Measurements from ENCODE around the gene RABGAP1.

RABGAP1 gene

GRCh38 chr9:123073441-123073840 lies 132.6 kb downstream of the RABGAP1 start:
- peaks cover 19% of the 10 kb centered on the region for H3K36me3 ChIP-seq (ENCODE audit: insufficient read depth, low read length)
- H3K4me1 ChIP-seq (ENCODE audit: insufficient read depth, low read length) = peaks cover 7% of the 10 kb centered on the region
- no peaks in the 10 kb centered on the region for H3K27me3 ChIP-seq (ENCODE audit: control insufficient read depth in 1 of 2, insufficient read depth in 2 of 2, low read length in 2 of 2)
- no peak overlapping the region for H3K27ac ChIP-seq (ENCODE audit: low read depth, low read length)
- no peak overlapping the region for H3K4me3 ChIP-seq (ENCODE audit: low read depth in 1 of 2, low read length in 2 of 2)
- no peak overlapping the region for H3K9ac ChIP-seq (ENCODE audit: low read length)
- no peaks in the 10 kb centered on the region for H3K9me3 ChIP-seq (ENCODE audit: low read length)

DNA sequence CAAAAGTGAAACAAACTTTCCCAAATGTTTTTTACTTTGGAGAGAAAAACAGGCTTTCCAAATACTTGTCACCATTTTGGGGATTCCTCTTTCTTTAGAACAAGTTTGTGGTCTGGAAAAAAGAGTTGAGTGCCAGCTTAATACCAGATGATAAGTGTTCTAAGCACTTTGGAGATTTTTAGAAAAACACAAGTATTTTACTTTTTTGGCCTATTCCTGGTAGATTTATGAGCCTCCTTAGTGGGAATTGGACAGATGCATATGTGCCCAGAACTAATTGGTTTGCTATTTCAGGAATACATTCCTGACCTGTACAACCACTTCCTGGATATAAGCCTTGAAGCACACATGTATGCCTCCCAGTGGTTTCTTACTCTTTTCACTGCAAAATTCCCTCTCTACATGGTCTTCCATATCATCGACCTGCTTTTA lies 133.2 kb downstream of the RABGAP1 start:
- no peak overlapping the region for H3K4me3 ChIP-seq (ENCODE audit: low read depth in 1 of 2, low read length in 2 of 2)

DNA sequence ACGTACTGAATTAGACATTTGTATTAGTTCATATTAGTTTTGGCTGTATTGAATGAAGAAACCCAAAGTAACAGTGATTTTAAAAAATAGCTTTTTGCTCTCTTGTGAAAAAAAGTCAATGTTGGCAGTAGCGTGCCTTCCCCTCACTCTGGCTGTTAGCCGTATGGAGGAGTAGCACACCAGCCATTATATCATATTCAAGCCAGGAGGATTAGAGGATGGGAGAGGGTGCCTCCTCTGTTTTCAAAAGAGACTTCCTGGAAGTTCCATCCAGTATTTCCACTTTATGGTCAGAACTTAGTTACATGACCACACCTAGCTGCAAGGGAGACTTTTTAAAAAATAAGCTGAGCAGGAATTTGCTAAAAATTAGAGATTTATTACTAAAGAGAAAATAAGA lies 133.8 kb downstream of the RABGAP1 start:
- H3K4me3 ChIP-seq (ENCODE audit: low read depth in 1 of 2, low read length in 2 of 2) = no peak overlapping the region
- peaks cover 7% of the 10 kb centered on the region for H3K4me1 ChIP-seq (ENCODE audit: insufficient read depth, low read length)
- H3K9me3 ChIP-seq (ENCODE audit: low read length) = no peaks in the 10 kb centered on the region
- H3K36me3 ChIP-seq (ENCODE audit: insufficient read depth, low read length) = peaks cover 24% of the 10 kb centered on the region
- H3K9ac ChIP-seq (ENCODE audit: low read length) = no peak overlapping the region
- H3K27ac ChIP-seq (ENCODE audit: low read depth, low read length) = no peak overlapping the region
- no peaks in the 10 kb centered on the region for H3K27me3 ChIP-seq (ENCODE audit: control insufficient read depth in 1 of 2, insufficient read depth in 2 of 2, low read length in 2 of 2)

More for the DNA sequence above, 133.2 kb downstream of the RABGAP1 start:
- peaks cover 24% of the 10 kb centered on the region for H3K36me3 ChIP-seq (ENCODE audit: insufficient read depth, low read length)
- H3K27ac ChIP-seq (ENCODE audit: low read depth, low read length) = no peak overlapping the region
- H3K9me3 ChIP-seq (ENCODE audit: low read length) = no peaks in the 10 kb centered on the region
- no peak overlapping the region for H3K9ac ChIP-seq (ENCODE audit: low read length)
- H3K4me1 ChIP-seq (ENCODE audit: insufficient read depth, low read length) = peaks cover 7% of the 10 kb centered on the region
- no peaks in the 10 kb centered on the region for H3K27me3 ChIP-seq (ENCODE audit: control insufficient read depth in 1 of 2, insufficient read depth in 2 of 2, low read length in 2 of 2)

- Histone ChIP-seq H3K9ac (ENCODE audit: low read length) (no peak overlapping the region), H3K27me3 (ENCODE audit: control insufficient read depth in 1 of 2, insufficient read depth in 2 of 2, low read length in 2 of 2) (no peaks in the 10 kb centered on the region), H3K4me3 (ENCODE audit: low read depth in 1 of 2, low read length in 2 of 2) (no peak overlapping the region), H3K9me3 (ENCODE audit: low read length) (no peaks in the 10 kb centered on the region), H3K36me3 (ENCODE audit: insufficient read depth, low read length) (peaks cover 43% of the 10 kb centered on the region), H3K27ac (ENCODE audit: low read depth, low read length) (no peak overlapping the region), H3K4me1 (ENCODE audit: insufficient read depth, low read length) (no peaks in the 10 kb centered on the region)
Observed at GRCh38 chr9:123080444-123080843, 139.6 kb downstream of the RABGAP1 start.

GRCh38 chr9:123081824-123082223 lies 141.0 kb downstream of the RABGAP1 start:
- H3K27me3 ChIP-seq (ENCODE audit: control insufficient read depth in 1 of 2, insufficient read depth in 2 of 2, low read length in 2 of 2) = no peaks in the 10 kb centered on the region
- H3K36me3 ChIP-seq (ENCODE audit: insufficient read depth, low read length) = peaks cover 45% of the 10 kb centered on the region
- no peaks in the 10 kb centered on the region for H3K4me1 ChIP-seq (ENCODE audit: insufficient read depth, low read length)
- H3K27ac ChIP-seq (ENCODE audit: low read depth, low read length) = no peak overlapping the region
- H3K9me3 ChIP-seq (ENCODE audit: low read length) = no peaks in the 10 kb centered on the region
- H3K9ac ChIP-seq (ENCODE audit: low read length) = no peak overlapping the region
- H3K4me3 ChIP-seq (ENCODE audit: low read depth in 1 of 2, low read length in 2 of 2) = no peak overlapping the region

- Histone ChIP-seq H3K27ac (ENCODE audit: low read depth, low read length) (no peak overlapping the region), H3K4me3 (ENCODE audit: low read depth in 1 of 2, low read length in 2 of 2) (no peak overlapping the region), H3K4me1 (ENCODE audit: insufficient read depth, low read length) (no peaks in the 10 kb centered on the region), H3K9ac (ENCODE audit: low read length) (no peak overlapping the region), H3K27me3 (ENCODE audit: control insufficient read depth in 1 of 2, insufficient read depth in 2 of 2, low read length in 2 of 2) (no peaks in the 10 kb centered on the region), H3K36me3 (ENCODE audit: insufficient read depth, low read length) (peaks cover 42% of the 10 kb centered on the region), H3K9me3 (ENCODE audit: low read length) (no peaks in the 10 kb centered on the region)
Observed at GRCh38 chr9:123083680-123084079, 142.9 kb downstream of the RABGAP1 start.

- no peak overlapping the region for H3K4me3 ChIP-seq (ENCODE audit: low read depth in 1 of 2, low read length in 2 of 2)
- peaks cover 39% of the 10 kb centered on the region for H3K36me3 ChIP-seq (ENCODE audit: insufficient read depth, low read length)
- H3K9me3 ChIP-seq (ENCODE audit: low read length) = no peaks in the 10 kb centered on the region
- H3K27ac ChIP-seq (ENCODE audit: low read depth, low read length) = no peak overlapping the region
- H3K27me3 ChIP-seq (ENCODE audit: control insufficient read depth in 1 of 2, insufficient read depth in 2 of 2, low read length in 2 of 2) = no peaks in the 10 kb centered on the region
- H3K9ac ChIP-seq (ENCODE audit: low read length) = no peak overlapping the region
- H3K4me1 ChIP-seq (ENCODE audit: insufficient read depth, low read length) = no peaks in the 10 kb centered on the region
Observed at GRCh38 chr9:123084256-123084655, 143.4 kb downstream of the RABGAP1 start.

DNA sequence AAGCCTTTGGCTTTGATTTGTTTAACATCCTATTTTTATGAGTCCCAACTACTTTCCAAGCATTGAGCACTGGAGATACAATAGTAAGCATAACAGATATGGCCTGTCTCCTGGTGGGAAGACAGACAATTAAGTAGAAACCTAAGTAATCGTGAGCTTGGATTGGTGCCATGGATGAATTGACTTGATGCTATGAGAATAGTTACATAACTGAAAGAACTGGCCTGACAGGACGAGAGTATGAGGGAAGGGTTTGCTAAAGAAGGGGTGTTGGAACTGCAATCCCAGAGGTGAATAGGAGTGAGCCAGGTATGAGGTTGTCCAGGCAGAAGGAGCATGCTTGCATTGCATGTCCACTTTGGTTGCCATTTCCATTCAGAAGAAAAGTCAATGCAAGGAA lies 145.1 kb downstream of the RABGAP1 start:
- peaks cover 49% of the 10 kb centered on the region for H3K36me3 ChIP-seq (ENCODE audit: insufficient read depth, low read length)

GRCh38 chr9:123087359-123087888 lies 146.6 kb downstream of the RABGAP1 start:
- no peak overlapping the region for H3K9ac ChIP-seq (ENCODE audit: low read length)
- H3K36me3 ChIP-seq (ENCODE audit: insufficient read depth, low read length) = peaks cover 53% of the 10 kb centered on the region
- no peaks in the 10 kb centered on the region for H3K4me1 ChIP-seq (ENCODE audit: insufficient read depth, low read length)
- no peak overlapping the region for H3K27ac ChIP-seq (ENCODE audit: low read depth, low read length)
- no peak overlapping the region for H3K4me3 ChIP-seq (ENCODE audit: low read depth in 1 of 2, low read length in 2 of 2)
- no peaks in the 10 kb centered on the region for H3K27me3 ChIP-seq (ENCODE audit: control insufficient read depth in 1 of 2, insufficient read depth in 2 of 2, low read length in 2 of 2)
- H3K9me3 ChIP-seq (ENCODE audit: low read length) = no peaks in the 10 kb centered on the region

More for the DNA sequence above, 145.1 kb downstream of the RABGAP1 start:
- H3K4me1 ChIP-seq (ENCODE audit: insufficient read depth, low read length) = no peaks in the 10 kb centered on the region
- no peaks in the 10 kb centered on the region for H3K9me3 ChIP-seq (ENCODE audit: low read length)
- H3K27ac ChIP-seq (ENCODE audit: low read depth, low read length) = no peak overlapping the region
- H3K4me3 ChIP-seq (ENCODE audit: low read depth in 1 of 2, low read length in 2 of 2) = no peak overlapping the region
- no peaks in the 10 kb centered on the region for H3K27me3 ChIP-seq (ENCODE audit: control insufficient read depth in 1 of 2, insufficient read depth in 2 of 2, low read length in 2 of 2)
- no peak overlapping the region for H3K9ac ChIP-seq (ENCODE audit: low read length)

- H3K4me3 ChIP-seq (ENCODE audit: low read depth in 1 of 2, low read length in 2 of 2) = no peak overlapping the region
- H3K9me3 ChIP-seq (ENCODE audit: low read length) = no peaks in the 10 kb centered on the region
- H3K4me1 ChIP-seq (ENCODE audit: insufficient read depth, low read length) = no peaks in the 10 kb centered on the region
- H3K9ac ChIP-seq (ENCODE audit: low read length) = no peak overlapping the region
- H3K27me3 ChIP-seq (ENCODE audit: control insufficient read depth in 1 of 2, insufficient read depth in 2 of 2, low read length in 2 of 2) = no peaks in the 10 kb centered on the region
- H3K27ac ChIP-seq (ENCODE audit: low read depth, low read length) = no peak overlapping the region
- peaks cover 67% of the 10 kb centered on the region for H3K36me3 ChIP-seq (ENCODE audit: insufficient read depth, low read length)
Observed at GRCh38 chr9:123089040-123089439, 148.2 kb downstream of the RABGAP1 start.

- Histone ChIP-seq H3K27ac (ENCODE audit: low read depth, low read length) (no peak overlapping the region), H3K36me3 (ENCODE audit: insufficient read depth, low read length) (peaks cover 61% of the 10 kb centered on the region), H3K9ac (ENCODE audit: low read length) (no peak overlapping the region), H3K27me3 (ENCODE audit: control insufficient read depth in 1 of 2, insufficient read depth in 2 of 2, low read length in 2 of 2) (no peaks in the 10 kb centered on the region), H3K4me3 (ENCODE audit: low read depth in 1 of 2, low read length in 2 of 2) (no peak overlapping the region), H3K4me1 (ENCODE audit: insufficient read depth, low read length) (no peaks in the 10 kb centered on the region), H3K9me3 (ENCODE audit: low read length) (no peaks in the 10 kb centered on the region)
Observed at GRCh38 chr9:123089790-123090189, 149.0 kb downstream of the RABGAP1 start.

DNA sequence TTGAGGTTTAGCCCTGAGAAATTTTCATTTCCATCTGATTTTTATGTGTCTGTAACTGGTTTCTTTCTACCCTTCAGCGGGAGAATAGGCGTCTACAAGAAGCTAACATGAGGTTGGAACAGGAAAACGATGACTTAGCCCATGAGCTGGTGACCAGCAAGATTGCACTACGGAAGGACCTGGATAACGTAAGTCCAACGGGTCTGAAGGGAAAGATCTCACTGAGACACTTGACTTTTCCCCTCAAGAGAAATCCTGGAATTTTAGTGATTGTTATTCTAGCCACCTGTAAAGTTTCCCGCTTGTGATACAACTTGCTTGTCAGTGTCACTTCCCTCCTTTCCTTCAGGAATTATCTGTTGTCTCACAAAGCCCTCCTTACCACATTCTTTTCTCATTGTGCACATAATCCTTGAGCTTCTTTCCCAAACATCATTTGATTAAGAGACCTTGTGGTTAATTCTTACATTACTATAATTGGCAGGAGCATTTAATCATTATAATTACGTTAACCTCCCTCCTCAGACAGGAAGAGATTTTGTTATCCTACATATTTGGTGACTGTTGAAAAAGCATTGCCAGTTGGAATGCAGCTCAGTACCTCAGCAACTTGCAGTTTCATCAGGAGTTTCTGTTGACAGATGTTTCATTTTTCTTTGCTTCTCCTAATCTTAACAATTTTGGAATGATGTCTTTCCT lies 149.5 kb downstream of the RABGAP1 start:
- H3K4me3 ChIP-seq (ENCODE audit: low read depth in 1 of 2, low read length in 2 of 2) = no peak overlapping the region
- H3K9ac ChIP-seq (ENCODE audit: low read length) = no peak overlapping the region
- H3K36me3 ChIP-seq (ENCODE audit: insufficient read depth, low read length) = peaks cover 56% of the 10 kb centered on the region
- no peaks in the 10 kb centered on the region for H3K4me1 ChIP-seq (ENCODE audit: insufficient read depth, low read length)
- no peaks in the 10 kb centered on the region for H3K27me3 ChIP-seq (ENCODE audit: control insufficient read depth in 1 of 2, insufficient read depth in 2 of 2, low read length in 2 of 2)
- no peak overlapping the region for H3K27ac ChIP-seq (ENCODE audit: low read depth, low read length)
- no peaks in the 10 kb centered on the region for H3K9me3 ChIP-seq (ENCODE audit: low read length)

Measured in muscle layer of colon (tissue), 2 donors.